H9 (cell line): ENCODE results near the gene TMEFF2. TPM values are rescaled to one million over a fixed set of nuclear protein-coding genes. Genes with fewer than 3 reads are reported as not detected.

Experiments
- DNase-seq: peaks from one replicate; pipeline ENCODE4 v3.0.0-alpha.2; 2017
- H2AFZ ChIP-seq: one replicate; pipeline ENCODE4 v1.6.1; 2013; ENCODE audit warnings: mild to moderate bottlenecking, low read length, control low read depth, moderate library complexity
- H2AK5ac ChIP-seq: 2 replicates; pipeline ENCODE4 v1.6.1; 2013; ENCODE audit warnings: low read length, control low read depth, mixed read lengths; ENCODE audit not compliant: insufficient read length
- H2BK120ac ChIP-seq: one replicate; pipeline ENCODE4 v1.6.1; 2013; ENCODE audit warnings: low read depth, mild to moderate bottlenecking, low read length, control low read depth, inconsistent platforms; ENCODE audit not compliant: poor library complexity, severe bottlenecking
- H2BK12ac ChIP-seq: 2 replicates; pipeline ENCODE4 v1.6.1; 2013; ENCODE audit warnings: low read length, control low read depth, mixed read lengths, low read depth; ENCODE audit not compliant: insufficient read length
- H2BK15ac ChIP-seq: 2 replicates; pipeline ENCODE4 v1.6.1; 2013; ENCODE audit warnings: low read depth, low read length, control low read depth
- H2BK20ac ChIP-seq: one replicate; pipeline ENCODE4 v1.6.1; 2013; ENCODE audit warnings: low read depth, mild to moderate bottlenecking, low read length, control low read depth, inconsistent platforms; ENCODE audit not compliant: poor library complexity, severe bottlenecking
- H2BK5ac ChIP-seq: 2 replicates; pipeline ENCODE4 v1.6.1; 2013; ENCODE audit warnings: low read length, control low read depth, mixed read lengths; ENCODE audit not compliant: insufficient read length
- H3K14ac ChIP-seq: 2 replicates; pipeline ENCODE4 v1.6.1; 2013; ENCODE audit warnings: low read length, control low read depth; ENCODE audit not compliant: insufficient read depth
- H3K18ac ChIP-seq: 2 replicates; pipeline ENCODE4 v1.6.1; 2013; ENCODE audit warnings: low read depth, mild to moderate bottlenecking, mixed read lengths, low read length, control low read depth; ENCODE audit not compliant: insufficient read length
- H3K23ac ChIP-seq: 2 replicates; pipeline ENCODE4 v1.6.1; 2013; ENCODE audit warnings: low read length, control low read depth, mixed read lengths, low read depth; ENCODE audit not compliant: insufficient read length
- H3K23me2 ChIP-seq: 2 replicates; pipeline ENCODE4 v1.6.1; 2013; ENCODE audit warnings: low read depth, mild to moderate bottlenecking, mixed read lengths, low read length, control low read depth; ENCODE audit not compliant: insufficient read length, poor library complexity, severe bottlenecking
- H3K27ac ChIP-seq: 2 replicates; pipeline ENCODE4 v1.5.1; 2013; ENCODE audit warnings: low read length, control low read depth, mixed read lengths, low read depth; ENCODE audit not compliant: insufficient read length
- H3K27me3 ChIP-seq: 2 replicates; pipeline ENCODE4 v1.6.1; 2013; ENCODE audit warnings: low read length, control low read depth, inconsistent platforms; ENCODE audit not compliant: insufficient read depth
- H3K4ac ChIP-seq: 2 replicates; pipeline ENCODE4 v1.6.1; 2013; ENCODE audit warnings: low read depth, mild to moderate bottlenecking, control low read depth, inconsistent platforms, low read length, moderate library complexity
- H3K4me1 ChIP-seq: 2 replicates; pipeline ENCODE4 v1.6.1; 2013; ENCODE audit warnings: low read length, control low read depth, inconsistent platforms; ENCODE audit not compliant: insufficient read depth
- H3K4me2 ChIP-seq: 2 replicates; pipeline ENCODE4 v1.6.1; 2013; ENCODE audit warnings: low read length, control low read depth, mixed read lengths; ENCODE audit not compliant: insufficient read length, insufficient read depth
- H3K56ac ChIP-seq: 2 replicates; pipeline ENCODE4 v1.6.1; 2013; ENCODE audit warnings: low read depth, mild to moderate bottlenecking, mixed read lengths, low read length, control low read depth; ENCODE audit not compliant: insufficient read length
- H3K79me1 ChIP-seq: 2 replicates; pipeline ENCODE4 v1.6.1; 2013; ENCODE audit warnings: low read depth, mild to moderate bottlenecking, moderate library complexity, low read length, control low read depth, inconsistent platforms; ENCODE audit not compliant: insufficient read depth, poor library complexity, severe bottlenecking
- H3K79me2 ChIP-seq: 2 replicates; pipeline ENCODE4 v1.6.1; 2013; ENCODE audit warnings: low read length, control low read depth, inconsistent platforms; ENCODE audit not compliant: insufficient read depth
- H3K9ac ChIP-seq: 2 replicates; pipeline ENCODE4 v1.6.1; 2013; ENCODE audit warnings: low read length, control low read depth, mixed read lengths; ENCODE audit not compliant: insufficient read length; ENCODE audit errors: extremely low read depth
- H3K9me3 ChIP-seq: one replicate; pipeline ENCODE4 v1.6.1; 2013; ENCODE audit warnings: low read depth, low read length, inconsistent platforms; ENCODE audit not compliant: control insufficient read depth
- H3T11ph ChIP-seq: one replicate; pipeline ENCODE4 v1.6.1; 2013; ENCODE audit warnings: mild to moderate bottlenecking, low read length, control low read depth, inconsistent platforms
- H4K20me1 ChIP-seq: one replicate; pipeline ENCODE4 v1.6.1; 2013; ENCODE audit not compliant: control insufficient read depth, insufficient read length, insufficient read depth
- H4K5ac ChIP-seq: 2 replicates; pipeline ENCODE4 v1.6.1; 2013; ENCODE audit warnings: low read depth, mild to moderate bottlenecking, mixed read lengths, low read length, control low read depth; ENCODE audit not compliant: insufficient read length
- H4K8ac ChIP-seq: replicated peaks from 2 replicates; pipeline ENCODE4 v1.6.1; 2013; ENCODE audit warnings: low read length, control low read depth, mixed read lengths, low read depth; ENCODE audit not compliant: insufficient read length
- H4K91ac ChIP-seq: 2 replicates; pipeline ENCODE4 v1.6.1; 2013; ENCODE audit warnings: low read depth, mild to moderate bottlenecking, moderate library complexity, mixed read lengths, low read length, control low read depth; ENCODE audit not compliant: insufficient read length
- H3K27ac Mint-ChIP-seq, 3 experiments: 2 replicates in 2 of 3; 3 replicates in 1 of 3; pipeline ENCODE4 v1.8.0; 2020 to 2021; ENCODE audit warnings: mixed read lengths in 3 of 3, mild to moderate bottlenecking in 1 of 3, moderate library complexity in 1 of 3
- H3K27me3 Mint-ChIP-seq: 2 replicates; pipeline ENCODE4 v1.8.0; 2021; ENCODE audit warnings: low read depth, mild to moderate bottlenecking, moderate library complexity, mixed read lengths
- H3K36me3 Mint-ChIP-seq, 3 experiments: 2 replicates in 2 of 3; 3 replicates in 1 of 3; pipeline ENCODE4 v1.8.0; 2020 to 2021; ENCODE audit warnings: low read depth in 3 of 3, mixed read lengths in 3 of 3; ENCODE audit not compliant: insufficient read depth in 1 of 3
- H3K4me1 Mint-ChIP-seq, 2 experiments: 2 replicates each; pipeline ENCODE4 v1.8.0; 2020; ENCODE audit warnings: mixed read lengths in 2 of 2
- H3K4me3 Mint-ChIP-seq, 2 experiments: 2 replicates in 1 of 2; 3 replicates in 1 of 2; pipeline ENCODE4 v1.8.0; 2020 to 2021; ENCODE audit warnings: mild to moderate bottlenecking in 2 of 2, mixed read lengths in 2 of 2, moderate library complexity in 1 of 2
- H3K9me3 Mint-ChIP-seq, 2 experiments: 2 replicates in 1 of 2; 3 replicates in 1 of 2; pipeline ENCODE4 v1.8.0; 2020; ENCODE audit warnings: mild to moderate bottlenecking in 2 of 2, mixed read lengths in 2 of 2, moderate library complexity in 1 of 2
- CTCF ChIP-seq: fragments of 200-600 bp; sonication (generic); conservative IDR thresholded peaks from 3 replicates; pipeline ENCODE4 v1.8.0; 2021; ENCODE audit warnings: antibody characterized with exemption, mild to moderate bottlenecking
- WGBS: extraction: QIAGEN DNeasy Blood & Tissue Kit; methylation state at CpG from one replicate; pipeline ENCODE4 v1.1.7; 2013; ENCODE audit warnings: missing lambda C conversion rate, low lambda C conversion rate, mixed read lengths; ENCODE audit not compliant: insufficient read length; ENCODE audit errors: extremely low coverage; 5-methylcytosine and 5-hydroxymethylcytosine counted together
- total RNA-seq: library from RNA; stranded (reverse); gene quantifications from 2 replicates; pipeline ENCODE4 v1.2.1, GENCODE V29; 2021

TMEFF2 gene
- total RNA-seq, 1 experiment from 2014 or later: 0.39 TPM

GRCh38 chr2:192153561-192153960, 41.2 kb downstream of the TMEFF2 start:
- Histone ChIP-seq H2BK120ac (no peak overlapping the region), H4K5ac (no peak overlapping the region), H3K79me1 (no peaks in the 10 kb centered on the region), H3K4ac (no peak overlapping the region), H4K91ac (no peak overlapping the region), H2BK20ac (no peak overlapping the region), H2BK5ac (no peak overlapping the region), H3K27me3 (no peaks in the 10 kb centered on the region), H2AFZ (no peak overlapping the region), H3T11ph (no peak overlapping the region), H3K4me1 (no peaks in the 10 kb centered on the region), H3K18ac (no peak overlapping the region), H4K20me1 (no peaks in the 10 kb centered on the region), H3K9me3 (no peaks in the 10 kb centered on the region), H3K9ac (no peak overlapping the region), H3K23me2 (no peaks in the 10 kb centered on the region), H2BK12ac (no peak overlapping the region), H3K14ac (no peak overlapping the region), H3K56ac (no peak overlapping the region), H3K27ac (no peak overlapping the region), H3K4me2 (no peak overlapping the region), H2BK15ac (no peak overlapping the region), H2AK5ac (no peak overlapping the region), H3K23ac (no peak overlapping the region), H4K8ac (no peak overlapping the region), H3K79me2 (no peaks in the 10 kb centered on the region)
- no peak overlapping the region for H3K4me3 Mint-ChIP-seq
- no peaks in the 10 kb centered on the region for H3K4me1 Mint-ChIP-seq
- H3K27me3 Mint-ChIP-seq: no peaks in the 10 kb centered on the region
- no peaks in the 10 kb centered on the region for H3K36me3 Mint-ChIP-seq
- no peak for DNase-seq
- no CpG with 5 or more reads among the region's 4 CpGs for WGBS
- no peak for TF ChIP-seq CTCF
- H3K9me3 Mint-ChIP-seq: no peaks in the 10 kb centered on the region
- no peak overlapping the region for H3K27ac Mint-ChIP-seq
